NB4 (cell line): ENCODE results near the gene TNFAIP8.

Experiments
- DNase-seq: peaks from one replicate; pipeline ENCODE4 v3.0.0; 2010; ENCODE audit warnings: low read depth
- H3K4me3 ChIP-seq: one replicate; pipeline ENCODE4 v1.5.1; 2011; ENCODE audit warnings: mild to moderate bottlenecking, low read depth, low read length, moderate library complexity
- MYC ChIP-seq: IDR thresholded peaks from 2 replicates; pipeline ENCODE4 v1.6.1; 2011; ENCODE audit warnings: low read depth, low read length
- POLR2A ChIP-seq: IDR thresholded peaks from 2 replicates; pipeline ENCODE4 v1.6.1; 2011; ENCODE audit warnings: mild to moderate bottlenecking; ENCODE audit not compliant: insufficient read length; ENCODE audit errors: extremely low read depth
- TF ChIP-seq, protein P1 (sequence below): IDR thresholded peaks from 2 replicates; pipeline ENCODE4 v1.6.1; 2011; ENCODE audit warnings: low read depth, low read length
- TF ChIP-seq, protein P2 (sequence below): IDR thresholded peaks from one replicate; pipeline ENCODE4 v1.5.1; 2012; ENCODE audit warnings: low read depth, low read length

The TNFAIP8 gene

DNA sequence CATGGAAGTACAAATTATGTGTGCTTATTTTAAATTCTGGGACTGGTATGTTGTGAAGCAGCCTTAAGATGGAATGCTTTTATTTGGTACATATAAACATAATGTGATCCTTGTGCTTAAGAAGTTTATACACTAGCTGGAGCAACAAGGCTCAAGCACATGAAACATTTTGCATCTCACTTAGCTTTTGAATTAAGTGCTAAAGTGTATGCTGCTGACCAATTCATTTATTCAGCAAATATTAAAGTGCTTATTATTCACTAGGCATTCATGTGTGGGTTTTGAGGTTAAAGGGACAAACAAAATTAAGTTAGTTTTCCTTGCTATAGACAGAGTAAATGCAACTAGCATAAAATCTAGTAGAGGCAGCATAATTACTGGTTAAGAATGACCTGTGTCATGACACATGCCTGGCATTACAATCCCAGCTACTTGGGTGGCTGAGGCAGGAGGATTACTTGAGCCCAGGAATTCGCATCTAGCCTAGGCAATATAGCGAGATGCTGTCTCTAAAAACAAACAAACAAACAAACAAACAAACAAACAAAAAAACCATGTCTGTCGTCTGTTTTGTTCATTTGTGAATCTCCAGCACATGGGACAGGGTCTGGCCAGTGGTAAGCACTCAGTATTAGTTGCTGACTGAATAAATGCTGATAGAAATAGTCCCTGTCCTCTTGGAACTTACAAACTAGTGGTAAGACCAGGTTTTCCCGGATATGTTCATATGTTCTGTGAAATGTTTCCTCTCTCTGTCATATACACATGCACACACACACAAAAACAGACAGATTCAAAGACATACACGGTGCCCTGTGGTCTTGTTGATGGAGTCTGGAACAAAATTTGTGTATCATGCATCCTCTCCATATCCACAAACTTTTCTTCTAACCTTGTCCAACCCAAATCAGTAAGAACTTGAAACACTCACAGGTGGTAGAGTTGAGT is 41.9 kb upstream of the TNFAIP8 start:
- DNase-seq: no peak
- TF ChIP-seq, protein P1, sequence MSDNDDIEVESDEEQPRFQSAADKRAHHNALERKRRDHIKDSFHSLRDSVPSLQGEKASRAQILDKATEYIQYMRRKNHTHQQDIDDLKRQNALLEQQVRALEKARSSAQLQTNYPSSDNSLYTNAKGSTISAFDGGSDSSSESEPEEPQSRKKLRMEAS: no peak
- TF ChIP-seq POLR2A (no peak), MYC (no peak)
- TF ChIP-seq, protein P2, sequence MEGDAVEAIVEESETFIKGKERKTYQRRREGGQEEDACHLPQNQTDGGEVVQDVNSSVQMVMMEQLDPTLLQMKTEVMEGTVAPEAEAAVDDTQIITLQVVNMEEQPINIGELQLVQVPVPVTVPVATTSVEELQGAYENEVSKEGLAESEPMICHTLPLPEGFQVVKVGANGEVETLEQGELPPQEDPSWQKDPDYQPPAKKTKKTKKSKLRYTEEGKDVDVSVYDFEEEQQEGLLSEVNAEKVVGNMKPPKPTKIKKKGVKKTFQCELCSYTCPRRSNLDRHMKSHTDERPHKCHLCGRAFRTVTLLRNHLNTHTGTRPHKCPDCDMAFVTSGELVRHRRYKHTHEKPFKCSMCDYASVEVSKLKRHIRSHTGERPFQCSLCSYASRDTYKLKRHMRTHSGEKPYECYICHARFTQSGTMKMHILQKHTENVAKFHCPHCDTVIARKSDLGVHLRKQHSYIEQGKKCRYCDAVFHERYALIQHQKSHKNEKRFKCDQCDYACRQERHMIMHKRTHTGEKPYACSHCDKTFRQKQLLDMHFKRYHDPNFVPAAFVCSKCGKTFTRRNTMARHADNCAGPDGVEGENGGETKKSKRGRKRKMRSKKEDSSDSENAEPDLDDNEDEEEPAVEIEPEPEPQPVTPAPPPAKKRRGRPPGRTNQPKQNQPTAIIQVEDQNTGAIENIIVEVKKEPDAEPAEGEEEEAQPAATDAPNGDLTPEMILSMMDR: no peak
- no peak overlapping the region for H3K4me3 ChIP-seq

DNA sequence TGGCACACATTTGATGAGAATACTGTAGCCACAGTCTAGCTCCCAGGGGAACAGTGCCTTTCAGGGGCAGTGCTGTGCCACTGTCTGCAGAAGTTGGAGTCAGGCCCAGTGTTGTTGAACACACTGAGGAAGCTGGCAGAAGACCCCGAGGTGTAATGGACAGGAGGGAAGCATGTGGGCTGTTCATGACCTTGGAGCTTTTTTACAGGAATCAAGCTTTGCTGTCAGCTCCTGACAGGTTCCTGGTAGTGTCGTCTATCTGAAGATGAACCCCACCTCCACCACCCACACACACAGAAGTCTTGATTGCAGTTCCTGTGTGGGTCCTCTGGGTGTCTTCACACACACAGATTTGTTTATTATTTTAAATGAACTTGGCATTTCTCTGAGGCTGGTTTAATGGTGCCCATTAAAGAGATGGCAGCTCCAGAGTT is 40.3 kb upstream of the TNFAIP8 start:
- DNase-seq: peak; percentile 83
- no peak overlapping the region for H3K4me3 ChIP-seq
- no peak for TF ChIP-seq MYC
- TF ChIP-seq, protein P1: 0 out of 2 replicates have a peak, but pooled peaks have one; percentile 24
- TF ChIP-seq POLR2A: no peak
- TF ChIP-seq, protein P2: peak; percentile 34

DNA sequence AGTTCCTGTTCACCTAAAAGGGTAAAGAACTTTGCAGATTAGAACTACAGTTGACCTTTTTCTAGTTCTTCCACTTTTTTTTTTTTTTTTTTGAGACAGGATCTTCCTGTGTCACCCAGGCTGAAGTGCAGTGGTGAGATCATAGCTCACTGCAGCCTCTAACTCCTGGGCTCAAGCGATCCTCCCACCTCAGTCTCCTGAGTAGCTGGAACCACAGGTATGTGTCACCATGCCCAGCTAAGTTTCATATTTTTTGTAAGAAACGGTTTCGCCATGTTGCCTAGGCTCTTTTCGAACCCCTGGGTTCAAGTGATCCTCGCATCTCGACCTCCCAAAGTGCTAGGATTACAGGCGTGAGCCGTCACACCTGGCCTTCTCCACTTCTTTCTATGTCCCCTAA is 39.7 kb upstream of the TNFAIP8 start:
- H3K4me3 ChIP-seq: no peak overlapping the region
- no peak for DNase-seq
- TF ChIP-seq, protein P2: no peak
- TF ChIP-seq POLR2A: no peak
- no peak for TF ChIP-seq MYC
- TF ChIP-seq, protein P1: no peak

DNA sequence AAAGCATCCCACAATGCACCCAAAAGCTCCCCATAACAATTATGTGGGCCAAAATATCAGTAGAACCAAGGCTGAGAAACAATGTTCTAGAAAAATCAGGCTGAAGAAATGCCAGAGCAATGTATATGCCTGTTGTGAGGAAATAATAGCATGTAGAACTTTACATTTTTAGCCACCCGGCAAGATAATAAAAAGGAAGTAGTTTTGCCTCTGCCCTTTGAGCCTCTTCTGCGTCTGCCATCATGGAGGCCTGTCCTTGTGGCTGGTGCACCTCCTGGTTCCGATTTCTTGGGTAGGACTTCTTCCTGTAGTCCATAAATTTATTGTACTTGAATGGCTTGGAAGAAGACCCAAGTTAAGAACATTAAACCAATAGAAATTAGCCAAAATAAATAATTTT is 38.9 kb upstream of the TNFAIP8 start:
- no peak overlapping the region for H3K4me3 ChIP-seq
- TF ChIP-seq MYC (no peak), POLR2A (no peak)
- TF ChIP-seq, protein P1: no peak
- TF ChIP-seq, protein P2: no peak
- no peak for DNase-seq

DNA sequence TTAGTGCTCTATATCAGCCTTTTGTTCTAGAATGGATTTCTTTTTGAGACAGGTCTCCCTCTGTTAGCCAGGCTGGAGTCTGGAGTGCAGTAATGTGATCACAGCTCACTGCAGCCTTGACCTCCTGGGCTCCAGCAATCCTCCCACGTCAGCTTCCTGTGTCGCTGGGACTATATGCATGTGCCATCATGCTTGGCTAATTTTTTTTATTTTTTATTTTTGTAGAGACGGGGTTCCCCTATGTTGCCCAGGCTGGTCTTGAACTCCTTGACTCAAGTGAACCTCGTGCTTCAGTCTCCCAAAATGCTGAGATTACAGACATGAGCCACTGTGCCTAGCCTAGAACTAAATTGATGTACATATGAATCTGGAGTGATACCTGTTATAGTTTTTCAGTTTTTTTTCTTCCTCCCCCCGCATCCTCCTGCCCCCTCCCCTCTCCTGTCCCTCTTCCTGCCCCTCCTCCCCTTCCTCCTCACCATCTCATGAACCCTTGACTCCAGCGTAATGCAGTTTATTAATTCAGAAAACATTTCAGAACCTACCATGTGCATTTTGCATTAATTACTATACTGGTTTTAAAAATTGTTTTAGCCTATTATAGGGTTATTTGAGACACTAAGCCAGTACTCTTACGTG is 37.4 kb upstream of the TNFAIP8 start:
- TF ChIP-seq POLR2A: no peak
- no peak for TF ChIP-seq MYC
- TF ChIP-seq, protein P1: no peak
- TF ChIP-seq, protein P2: no peak
- DNase-seq: peak; percentile 56
- H3K4me3 ChIP-seq: no peak overlapping the region
